Activated T-cell treated with anti-CD3 and anti-CD28 coated beads for 48 hours (primary cell): ENCODE data around the gene GATAD2B.
"Not testable (repeated sequence)": the region's sequence is repeated elsewhere in the genome, so short reads cannot be mapped to it uniquely, and the experiment has no call there.

Source experiments
- DNase-seq: peaks from one replicate; pipeline ENCODE4 v3.0.0-alpha.2; 2020; ENCODE audit warnings: low read depth

The GATAD2B gene

DNA sequence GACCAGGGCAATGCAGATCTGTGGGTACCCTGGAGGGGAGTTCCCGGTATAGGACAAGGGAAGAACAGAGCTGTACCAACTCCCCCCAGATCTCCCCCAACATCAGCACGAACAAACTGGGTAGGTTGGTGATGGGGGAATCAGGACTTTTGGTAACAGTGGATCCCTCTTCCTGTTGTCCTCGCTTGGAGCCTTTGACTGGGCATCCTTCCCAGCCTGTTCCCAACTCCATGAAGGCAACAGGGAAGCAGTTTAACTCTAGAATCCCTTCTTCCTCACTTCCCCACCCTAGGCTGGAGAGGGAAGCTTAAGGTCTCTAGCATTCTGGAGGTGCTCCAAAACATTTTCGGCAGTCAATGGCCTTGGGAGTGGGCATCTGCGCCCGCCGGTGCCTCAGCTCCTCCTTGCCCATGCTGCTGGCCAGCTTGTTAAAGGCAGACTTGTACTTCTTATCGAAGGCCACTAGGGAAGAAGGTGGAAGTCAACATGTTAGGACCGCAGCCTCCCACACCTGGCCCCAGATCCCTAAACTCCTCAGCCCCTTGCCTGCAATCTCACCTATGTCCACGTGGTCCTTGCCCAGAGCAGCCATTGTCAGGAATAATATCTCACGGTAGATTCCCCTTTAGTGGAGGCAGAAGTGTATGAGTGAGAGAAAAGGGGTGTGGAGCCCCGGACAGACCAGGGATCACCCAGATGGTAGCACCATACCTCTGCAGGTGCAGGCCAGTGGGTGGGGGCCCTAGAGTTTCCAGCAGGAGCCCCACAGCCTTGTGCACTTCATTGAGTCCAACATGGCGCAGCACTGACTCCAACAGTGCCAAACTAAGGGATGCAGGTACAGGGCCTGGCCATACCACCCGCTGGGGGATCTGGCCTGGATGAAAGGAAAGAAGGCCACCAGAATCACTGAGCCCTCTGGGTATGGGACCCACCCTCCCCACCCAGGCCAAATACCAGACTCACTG lies 7.5 kb upstream of the GATAD2B start:
- DNase-seq, result no peak

DNA sequence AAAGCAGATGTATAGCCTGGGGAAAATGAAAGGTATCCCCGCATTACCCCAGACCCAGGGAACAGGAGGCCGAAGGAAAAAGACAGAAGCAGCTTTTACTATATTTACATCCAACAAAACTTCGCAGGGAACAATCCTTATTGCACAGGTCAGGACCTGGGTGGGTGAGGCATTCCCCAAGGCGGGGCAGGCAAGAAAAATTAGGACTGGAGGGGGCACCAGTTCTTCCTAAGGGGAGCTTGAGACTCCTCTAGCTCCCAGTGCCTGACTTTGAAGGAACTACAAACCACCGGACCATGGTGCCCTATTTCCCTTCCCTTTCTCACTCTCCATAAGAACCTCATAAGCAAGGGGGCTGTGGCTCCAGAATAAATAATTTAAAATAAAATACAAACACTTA lies 6.7 kb upstream of the GATAD2B start:
- DNase-seq, result no peak

DNA sequence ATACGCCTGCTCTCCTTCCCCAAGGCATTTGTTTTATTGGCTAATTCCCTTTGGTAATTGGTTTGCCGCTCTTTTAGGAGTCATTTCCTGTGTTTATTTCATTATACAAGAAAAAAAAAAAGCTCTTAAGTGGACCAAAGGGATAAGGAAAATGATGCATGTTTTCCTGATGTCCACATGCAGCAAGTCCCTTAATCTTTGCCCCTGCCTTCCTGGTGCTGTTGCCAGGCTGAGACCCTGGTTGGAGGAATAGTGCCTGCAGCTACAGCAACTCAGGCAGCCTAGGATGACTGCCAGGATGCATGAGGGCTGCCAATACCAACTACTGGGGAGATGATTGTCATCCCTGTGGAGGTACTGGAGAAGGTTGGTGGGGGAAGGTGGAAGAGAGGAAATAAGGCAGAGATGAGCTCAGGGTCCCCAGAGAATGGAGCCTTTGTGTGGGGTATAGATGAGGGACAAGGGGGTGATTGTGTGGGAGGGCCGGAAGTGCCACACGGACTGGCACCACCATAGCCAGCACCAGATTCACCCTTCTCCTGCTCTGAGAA lies 6.1 kb upstream of the GATAD2B start:
- no peak for DNase-seq

DNA sequence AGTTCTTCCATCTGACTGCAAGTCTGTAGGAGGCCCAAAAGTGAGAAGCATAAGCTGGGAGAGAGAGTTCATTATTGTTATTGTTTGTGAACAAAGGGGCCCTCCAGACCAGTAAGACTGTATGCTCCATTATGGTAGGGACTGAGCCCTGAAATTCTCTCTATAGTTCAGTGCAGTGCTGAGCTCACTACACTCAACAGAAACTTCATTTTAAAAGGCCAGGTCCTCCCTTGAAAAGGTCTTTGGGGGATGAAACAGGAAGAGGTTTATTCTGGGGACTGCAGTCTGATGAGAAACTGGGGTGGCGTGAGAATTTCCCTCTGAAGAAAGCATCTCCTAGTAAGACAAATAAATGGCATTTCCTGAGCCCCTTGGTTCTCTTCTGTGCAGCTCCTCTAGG lies 5.5 kb upstream of the GATAD2B start:
- DNase-seq, result no peak

DNA sequence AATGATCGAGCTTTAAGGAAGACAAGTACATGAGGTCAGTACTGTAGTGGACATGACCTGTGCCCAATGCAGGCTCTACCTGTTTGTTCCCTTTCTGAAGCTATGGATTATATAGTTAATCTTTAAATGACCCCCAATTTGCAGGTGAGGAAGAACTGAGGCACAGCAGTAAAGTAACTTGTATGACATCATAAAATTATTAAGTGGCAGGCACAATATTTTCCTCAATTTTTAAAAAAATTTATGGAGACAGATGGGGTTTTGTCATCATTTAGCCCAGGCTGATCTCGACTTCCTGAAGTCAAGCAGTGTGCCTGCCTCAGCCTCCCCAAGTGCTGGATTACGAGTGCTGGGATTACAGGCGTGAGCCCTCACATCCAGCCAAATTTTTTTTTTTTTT lies 3.6 kb upstream of the GATAD2B start:
- DNase-seq, result no peak

DNA sequence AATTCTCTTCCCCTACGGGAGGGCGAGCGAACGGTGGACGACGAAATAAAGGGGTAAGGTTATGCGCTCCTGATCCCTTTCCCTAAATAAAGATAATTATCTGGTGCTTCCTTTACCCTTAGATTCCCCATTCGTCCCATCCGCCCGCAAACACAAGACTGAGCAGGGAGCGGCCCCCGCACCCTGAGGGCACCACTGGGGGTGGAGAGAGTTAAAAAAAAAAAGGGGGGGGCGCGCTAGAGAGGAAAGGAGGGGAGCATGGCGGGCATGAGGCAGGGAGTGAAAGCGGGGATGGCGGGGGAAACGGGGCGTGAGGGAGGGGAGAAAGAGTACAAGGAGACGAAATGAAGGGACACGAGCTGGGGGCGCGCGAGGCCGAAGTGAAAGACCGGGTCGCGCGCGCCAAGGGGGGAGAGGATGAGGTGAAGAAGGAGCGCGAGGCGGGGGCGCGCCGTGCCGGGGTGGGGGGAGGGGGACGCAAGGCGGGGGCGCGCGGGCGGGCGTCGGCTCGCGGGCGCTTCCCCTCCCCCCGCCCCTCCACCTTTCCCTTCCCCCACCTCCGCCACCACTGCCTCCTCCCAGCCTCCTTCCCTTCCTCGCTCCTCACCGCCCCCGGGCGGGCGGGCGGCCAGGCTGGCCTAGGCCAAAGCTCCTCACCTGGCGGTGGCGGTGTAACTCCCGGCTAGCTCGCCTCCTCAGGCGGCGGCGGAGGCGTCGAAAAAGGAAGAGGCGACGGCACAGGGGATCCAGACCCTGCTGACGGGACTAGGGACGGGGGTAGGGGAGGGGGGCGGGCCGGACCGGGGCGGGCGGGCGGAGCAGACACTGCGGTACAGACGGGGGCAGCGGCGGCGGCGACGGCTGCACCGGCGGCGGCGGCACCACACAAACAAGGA lies 448 bp downstream of the GATAD2B start:
- DNase-seq, result no peak

DNA sequence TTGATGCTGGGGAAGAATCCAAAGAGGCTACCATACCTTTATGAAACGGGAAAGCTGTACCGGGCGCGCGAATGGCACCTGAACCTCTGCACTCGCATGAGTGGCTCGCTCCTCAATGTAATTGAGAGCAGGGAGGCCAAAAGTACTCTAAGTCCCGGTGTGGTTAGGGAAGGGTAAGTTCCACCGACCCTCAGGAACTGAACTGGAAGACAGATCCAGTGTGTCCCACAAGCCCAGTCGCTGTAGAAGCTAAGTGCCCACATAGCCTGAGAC lies 1.0 kb downstream of the GATAD2B start:
- no peak for DNase-seq

DNA sequence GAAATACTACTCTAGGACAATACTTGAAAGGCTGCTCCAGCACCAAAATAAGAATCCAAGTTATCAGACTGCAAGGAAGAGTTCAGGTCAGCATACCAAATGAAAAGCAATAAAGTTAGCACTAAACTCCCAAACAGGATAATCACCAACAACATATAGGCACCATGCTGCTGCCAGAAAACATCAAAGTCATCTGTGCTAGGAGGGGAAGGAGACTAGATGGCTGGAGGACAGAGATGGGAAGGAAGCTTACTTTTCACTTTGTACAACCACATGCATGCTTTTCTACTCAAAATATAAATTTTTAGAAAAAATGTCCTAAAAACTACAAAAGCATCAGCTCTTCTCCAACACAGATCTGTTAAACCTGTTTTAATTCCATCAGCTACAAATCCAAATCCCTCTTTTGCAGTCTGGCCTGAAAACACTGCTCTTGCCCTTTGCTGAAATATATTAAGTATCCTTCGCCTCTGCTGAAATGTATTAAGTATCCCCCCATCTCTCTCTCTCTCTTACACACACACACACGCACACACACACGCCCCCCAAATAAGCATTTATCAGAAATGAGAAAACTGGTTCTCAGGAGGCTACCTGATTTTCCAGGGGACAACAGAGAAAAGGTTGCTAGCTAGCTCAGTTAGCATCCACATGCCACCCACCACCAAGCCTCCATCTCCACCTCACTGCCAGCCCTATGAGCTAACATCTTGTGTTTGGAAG lies 1.5 kb downstream of the GATAD2B start:
- DNase-seq, result no peak

DNA sequence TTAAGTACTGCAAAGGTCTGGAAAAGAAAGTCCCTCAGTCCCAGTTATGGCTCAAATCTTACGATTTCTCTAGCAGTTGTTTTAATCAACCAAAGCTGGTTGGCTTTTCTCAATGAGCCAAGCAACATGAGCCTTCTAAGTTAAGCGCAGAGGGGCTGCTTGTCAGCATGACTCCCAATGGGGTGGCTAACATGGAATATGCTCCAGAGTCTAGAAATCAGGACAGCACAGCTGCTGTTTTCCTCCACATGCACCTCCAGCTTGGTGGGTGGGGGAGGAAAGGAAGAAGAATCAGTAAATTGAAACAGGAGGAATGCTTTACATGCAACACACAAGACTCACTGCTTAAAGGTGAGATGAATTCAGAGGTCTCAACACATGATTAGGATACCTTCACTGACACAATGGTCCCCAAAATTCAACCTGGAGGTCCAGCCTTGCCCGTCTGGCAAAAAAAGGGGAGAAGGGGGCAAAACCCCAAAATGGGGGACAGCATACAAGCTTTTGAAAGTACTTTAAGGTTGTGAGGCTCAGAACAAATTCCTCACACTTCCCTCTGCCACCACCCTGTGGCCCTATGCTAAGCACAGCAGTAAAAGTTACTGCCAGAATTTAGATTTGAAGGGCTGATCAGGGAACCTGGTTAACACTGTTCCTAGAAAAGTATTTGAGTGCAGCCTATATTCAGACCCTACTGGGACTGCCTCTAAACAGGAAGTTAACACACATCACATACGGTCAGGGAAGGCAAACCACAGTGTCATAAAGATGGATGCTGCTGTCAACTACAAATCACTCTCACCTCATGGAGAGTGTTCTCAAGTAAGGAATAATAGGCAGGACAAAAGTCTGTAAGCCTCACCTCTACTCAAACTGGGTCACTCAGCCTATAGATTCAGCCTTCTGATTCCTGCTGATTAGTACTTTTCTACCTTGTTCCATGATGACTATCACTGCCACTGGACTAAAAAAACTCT lies 2.6 kb downstream of the GATAD2B start:
- DNase-seq, result no peak

DNA sequence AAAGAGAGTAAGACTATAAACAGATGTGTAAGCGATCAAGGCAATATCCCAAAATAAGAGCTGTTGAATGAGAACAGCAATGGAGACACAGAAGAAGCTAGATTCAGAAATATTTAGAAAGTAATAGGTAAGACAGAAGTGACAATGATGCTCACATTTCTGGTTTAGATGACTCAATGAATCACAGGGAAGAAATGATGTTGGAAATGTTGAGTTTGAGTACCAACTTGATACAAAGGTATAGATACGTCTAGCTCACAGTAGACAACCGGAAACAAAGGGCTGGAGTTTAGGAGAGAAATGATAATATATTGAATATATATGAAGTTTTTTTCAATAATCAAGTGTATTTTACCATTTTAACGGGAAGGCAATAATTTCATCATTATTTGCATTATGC lies 6.5 kb downstream of the GATAD2B start:
- DNase-seq, result no peak

DNA sequence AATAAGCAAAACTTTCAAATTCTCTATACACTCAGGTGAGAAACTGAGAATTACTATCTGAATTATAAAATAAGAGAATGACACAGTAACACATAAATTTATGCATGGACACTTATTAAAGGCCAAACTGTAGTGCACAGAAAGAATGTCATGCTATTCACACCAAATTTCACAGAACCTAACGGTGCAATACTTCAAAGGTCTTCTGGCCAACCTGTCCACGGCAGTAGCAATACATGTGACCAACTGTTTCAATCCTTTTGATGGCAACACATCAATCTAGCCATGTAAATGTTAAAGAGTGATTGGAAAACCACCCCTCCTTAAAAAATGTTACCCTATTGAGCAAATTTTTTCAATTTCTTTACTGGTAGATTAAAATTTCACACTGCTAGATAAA lies 10.4 kb downstream of the GATAD2B start:
- no peak for DNase-seq

DNA sequence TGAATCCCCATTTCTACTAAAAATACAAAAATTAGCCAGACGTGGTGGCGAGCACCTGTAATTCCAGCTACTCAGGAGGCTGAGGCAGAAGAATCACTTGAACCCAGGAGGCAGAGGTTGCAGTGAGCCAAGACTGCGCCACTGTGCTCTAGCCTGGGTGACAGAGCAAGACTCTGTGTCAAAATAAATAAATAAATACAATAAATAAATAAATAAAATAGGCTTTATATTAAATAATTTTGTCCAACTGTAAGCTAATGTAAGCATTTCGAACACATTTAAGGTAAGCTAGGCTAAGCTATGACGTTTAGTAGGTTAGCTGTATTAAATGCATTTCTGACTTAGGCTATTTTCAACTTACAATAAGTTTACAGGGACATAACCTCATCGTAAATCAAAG lies 12.2 kb downstream of the GATAD2B start:
- DNase-seq, result not testable (repeated sequence)

DNA sequence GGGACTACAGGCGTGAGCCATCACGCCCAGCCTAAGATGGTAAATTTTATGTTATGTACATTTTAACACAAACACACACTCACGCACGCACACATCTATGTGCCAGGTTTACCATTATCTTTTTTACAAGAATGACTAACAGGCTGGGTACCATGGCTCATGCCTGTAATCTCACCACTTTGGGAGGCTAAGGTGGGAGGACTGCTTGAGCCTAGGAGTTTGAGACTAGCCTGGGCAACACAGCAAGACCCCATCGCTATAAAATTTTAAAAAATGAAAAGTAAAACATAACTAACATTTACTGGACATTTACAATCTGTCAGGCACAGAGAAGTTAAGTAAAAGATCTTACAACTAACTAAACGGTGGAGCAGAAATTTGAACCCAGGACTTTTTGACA lies 14.7 kb downstream of the GATAD2B start:
- no peak for DNase-seq

DNA sequence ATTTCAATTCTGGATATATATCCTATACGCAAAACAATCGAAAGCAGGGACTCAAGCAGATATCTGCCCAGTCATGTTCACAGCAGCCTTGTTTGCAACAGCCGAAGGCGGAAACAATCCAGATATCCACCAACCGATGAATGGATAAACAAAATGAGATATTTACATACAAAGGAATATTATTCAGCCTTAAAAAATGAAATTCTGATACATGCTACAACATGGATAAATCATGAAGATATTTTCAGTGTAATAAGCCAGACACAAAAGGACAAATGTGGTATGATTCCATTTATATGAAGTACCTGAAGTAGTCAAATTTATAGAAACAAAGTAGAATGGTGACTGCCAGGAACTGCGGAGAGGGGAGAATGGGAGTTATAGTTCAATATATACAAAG lies 15.6 kb downstream of the GATAD2B start:
- no peak for DNase-seq

DNA sequence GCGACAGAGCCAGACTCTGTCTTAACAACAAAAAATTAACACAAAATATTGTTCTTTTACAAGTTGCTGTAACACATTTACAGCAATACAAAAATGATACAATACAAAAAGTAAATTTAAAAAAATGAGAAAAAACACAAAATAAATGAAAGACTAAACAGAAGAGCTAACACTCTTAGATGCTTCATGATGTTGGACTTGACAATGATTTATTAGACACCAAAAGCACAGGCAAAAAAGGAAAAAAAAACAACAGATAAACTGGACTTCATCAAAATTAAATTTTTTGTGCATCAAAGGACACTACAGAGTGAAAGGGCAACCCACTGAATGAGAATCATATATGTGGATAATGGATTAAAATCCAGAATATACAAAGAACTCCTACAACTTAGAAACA lies 16.4 kb downstream of the GATAD2B start:
- DNase-seq, result no peak

DNA sequence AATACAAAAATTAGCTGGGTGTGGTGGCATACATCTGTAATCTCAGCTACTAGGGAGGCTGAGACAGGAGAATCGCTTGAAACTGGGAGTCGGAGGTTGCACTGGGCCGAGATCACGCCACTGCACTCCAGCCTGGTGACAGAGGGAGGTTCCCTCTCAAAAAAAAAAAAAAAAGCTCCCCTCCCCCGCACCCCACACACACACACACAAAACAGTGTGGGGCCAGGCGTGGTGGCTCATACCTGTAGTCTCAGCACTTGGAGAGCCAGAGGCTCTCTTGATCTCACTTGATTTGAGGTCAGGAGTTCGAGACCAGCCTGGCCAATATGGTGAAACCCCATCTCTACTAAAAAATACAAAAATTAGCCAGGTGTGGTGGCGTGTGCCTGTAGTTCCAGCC lies 16.9 kb downstream of the GATAD2B start:
- DNase-seq, result not testable (repeated sequence)

DNA sequence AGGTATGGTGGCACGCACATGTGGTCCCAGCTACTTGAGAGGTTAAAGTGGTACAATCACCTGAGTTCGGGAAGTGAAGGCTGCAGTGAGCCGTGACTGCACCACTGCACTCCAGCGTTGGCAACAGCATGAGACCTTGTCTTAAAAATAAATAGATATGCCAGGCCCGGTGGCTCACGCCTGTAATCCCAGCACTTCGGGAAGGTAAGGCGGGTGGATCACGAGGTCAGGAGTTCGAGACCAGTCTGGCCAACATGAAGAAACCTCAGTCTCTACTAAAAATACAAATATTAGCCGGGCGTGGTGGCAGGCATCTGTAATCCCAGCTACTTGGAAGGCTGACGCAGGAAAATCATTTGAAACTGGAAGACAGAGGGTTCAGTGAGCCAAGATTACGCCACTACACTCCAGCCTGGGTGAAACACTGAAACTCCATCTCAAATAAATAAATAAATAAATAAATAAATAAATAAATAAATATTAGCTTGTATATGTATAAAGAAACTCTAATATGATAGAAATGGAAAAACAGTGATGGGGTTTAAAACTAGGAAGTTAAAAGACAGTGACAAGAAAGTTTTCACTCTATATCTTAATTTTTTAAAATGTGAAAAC lies 18.8 kb downstream of the GATAD2B start:
- no peak for DNase-seq

DNA sequence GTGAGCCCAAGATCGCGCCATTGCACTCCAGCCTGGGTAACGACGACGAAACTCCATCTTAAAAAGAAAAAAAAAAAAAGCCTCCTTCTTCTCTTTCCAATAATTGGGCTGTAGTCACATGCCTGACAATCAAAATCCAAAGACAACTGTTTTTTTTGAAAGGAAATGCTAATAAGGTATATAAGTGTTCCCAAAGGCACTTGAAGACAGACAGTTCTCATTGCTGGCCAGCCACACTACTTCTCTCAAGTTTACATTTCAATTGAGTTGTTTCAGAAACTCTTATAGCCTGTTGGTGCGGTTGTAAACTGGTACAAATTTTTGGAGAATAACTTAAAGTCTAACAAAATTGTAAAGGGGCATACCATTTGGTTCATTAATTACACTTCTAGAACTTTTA lies 23.3 kb downstream of the GATAD2B start:
- DNase-seq, result no peak

DNA sequence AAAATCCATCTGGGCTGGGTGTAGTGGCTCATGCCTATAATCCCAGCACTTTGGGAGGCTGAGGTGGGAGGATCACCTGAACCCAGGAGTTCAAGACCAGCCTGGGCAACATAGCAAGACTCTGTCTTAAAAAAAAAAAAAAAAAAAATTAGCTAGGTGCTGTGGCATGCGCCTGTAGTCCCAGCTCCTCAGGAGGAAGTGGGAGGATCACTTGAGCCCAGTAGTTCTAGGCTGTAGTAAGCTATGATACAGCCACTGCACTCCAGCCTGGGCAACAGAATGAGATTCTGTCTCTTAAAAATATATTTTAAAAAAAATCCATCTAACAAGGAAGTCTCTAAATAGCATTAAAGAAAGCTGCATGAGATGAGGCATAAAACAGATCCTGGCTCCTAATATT lies 26.9 kb downstream of the GATAD2B start:
- DNase-seq, result not testable (repeated sequence)

DNA sequence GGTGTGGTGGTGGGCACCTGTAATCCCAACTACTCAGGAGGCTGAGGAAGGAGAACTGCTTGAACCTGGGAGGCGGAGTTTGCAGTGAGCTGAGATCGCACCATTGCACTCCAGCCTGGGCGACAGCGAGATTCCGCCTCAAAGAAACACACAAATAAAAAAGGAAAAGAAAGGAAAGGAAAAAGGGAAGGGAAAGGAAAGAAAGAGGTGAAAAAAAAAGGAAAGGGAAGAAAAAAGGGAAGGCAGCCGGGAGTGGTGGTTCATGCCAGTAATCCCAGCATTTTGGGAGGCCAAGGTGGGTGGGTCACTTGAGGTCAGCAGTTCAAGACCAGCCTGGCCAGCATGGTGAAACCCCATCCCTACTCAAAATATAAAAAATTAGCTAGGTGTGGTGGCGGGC lies 31.7 kb downstream of the GATAD2B start:
- not testable (repeated sequence) for DNase-seq

DNA sequence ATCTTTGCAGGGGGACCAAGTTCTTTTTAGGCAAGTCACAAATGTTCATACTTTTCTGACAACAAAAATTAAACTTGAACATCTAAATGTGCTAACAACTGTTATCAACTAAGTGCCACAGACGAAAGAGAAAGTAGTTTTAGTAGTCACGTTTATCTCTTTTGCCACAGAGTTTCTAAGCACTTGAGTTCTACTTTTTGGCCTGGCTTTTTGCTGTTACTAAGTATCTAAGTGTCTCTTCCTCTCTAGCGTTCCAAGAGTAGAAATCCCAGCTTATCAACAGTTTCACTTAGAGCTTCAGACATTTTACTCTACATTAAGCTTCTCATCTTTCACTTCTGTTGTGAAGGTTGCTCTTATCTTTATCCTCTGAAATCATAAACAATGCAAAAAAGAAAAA lies 34.2 kb downstream of the GATAD2B start:
- no peak for DNase-seq
